Right atrium auricular region (tissue), 2 donors: ENCODE data around the gene GOLGB1. TPM values are rescaled to one million over a fixed set of nuclear protein-coding genes. Genes with fewer than 3 reads are reported as not detected.

Experiments used
- DNase-seq: peaks from one replicate; pipeline ENCODE4 v3.0.0-alpha.2; 2019; ENCODE audit warnings: low spot score
- H3K27ac ChIP-seq, 2 donors: fragments of 200-600 bp; sonication (generic); 1 replicate in 1 of 2; 2 replicates in 1 of 2; pipeline ENCODE4 v1.5.1; 2016 to 2019
- H3K27me3 ChIP-seq, 2 donors: fragments of 200-600 bp; sonication (generic); one replicate each; pipeline versions ENCODE4 v1.5.1 to v1.6.0; 2017 to 2019
- H3K36me3 ChIP-seq: fragments of 200-600 bp; sonication (generic); one replicate; pipeline ENCODE4 v1.5.1; 2016
- H3K4me1 ChIP-seq, 2 donors: fragments of 200-600 bp; sonication (generic); one replicate each; pipeline versions ENCODE4 v1.5.1 to v1.6.0; 2017 to 2019
- H3K4me3 ChIP-seq, 2 donors: fragments of 200-600 bp; sonication (generic); 1 replicate in 1 of 2; 2 replicates in 1 of 2; pipeline ENCODE4 v1.5.1; 2017 to 2019; ENCODE audit warnings: mild to moderate bottlenecking in 1 of 2, moderate library complexity in 1 of 2
- H3K9me3 ChIP-seq, 2 donors: fragments of 200-600 bp; sonication (generic); one replicate each; pipeline ENCODE4 v1.5.1; 2019
- total RNA-seq, 2 donors: library from RNA; depleted of rRNA; stranded (reverse); fragments of >200 nt; gene quantifications; one replicate each; pipeline ENCODE4 v1.1.0, GENCODE V29; 2016
- TF ChIP-seq, protein P1 (sequence below), 2 donors: fragments of 200-600 bp; sonication (generic); IDR thresholded peaks; one replicate each; pipeline ENCODE4 v1.5.1; 2019; ENCODE audit warnings: antibody characterized with exemption in 2 of 2

GOLGB1 gene, protein sequence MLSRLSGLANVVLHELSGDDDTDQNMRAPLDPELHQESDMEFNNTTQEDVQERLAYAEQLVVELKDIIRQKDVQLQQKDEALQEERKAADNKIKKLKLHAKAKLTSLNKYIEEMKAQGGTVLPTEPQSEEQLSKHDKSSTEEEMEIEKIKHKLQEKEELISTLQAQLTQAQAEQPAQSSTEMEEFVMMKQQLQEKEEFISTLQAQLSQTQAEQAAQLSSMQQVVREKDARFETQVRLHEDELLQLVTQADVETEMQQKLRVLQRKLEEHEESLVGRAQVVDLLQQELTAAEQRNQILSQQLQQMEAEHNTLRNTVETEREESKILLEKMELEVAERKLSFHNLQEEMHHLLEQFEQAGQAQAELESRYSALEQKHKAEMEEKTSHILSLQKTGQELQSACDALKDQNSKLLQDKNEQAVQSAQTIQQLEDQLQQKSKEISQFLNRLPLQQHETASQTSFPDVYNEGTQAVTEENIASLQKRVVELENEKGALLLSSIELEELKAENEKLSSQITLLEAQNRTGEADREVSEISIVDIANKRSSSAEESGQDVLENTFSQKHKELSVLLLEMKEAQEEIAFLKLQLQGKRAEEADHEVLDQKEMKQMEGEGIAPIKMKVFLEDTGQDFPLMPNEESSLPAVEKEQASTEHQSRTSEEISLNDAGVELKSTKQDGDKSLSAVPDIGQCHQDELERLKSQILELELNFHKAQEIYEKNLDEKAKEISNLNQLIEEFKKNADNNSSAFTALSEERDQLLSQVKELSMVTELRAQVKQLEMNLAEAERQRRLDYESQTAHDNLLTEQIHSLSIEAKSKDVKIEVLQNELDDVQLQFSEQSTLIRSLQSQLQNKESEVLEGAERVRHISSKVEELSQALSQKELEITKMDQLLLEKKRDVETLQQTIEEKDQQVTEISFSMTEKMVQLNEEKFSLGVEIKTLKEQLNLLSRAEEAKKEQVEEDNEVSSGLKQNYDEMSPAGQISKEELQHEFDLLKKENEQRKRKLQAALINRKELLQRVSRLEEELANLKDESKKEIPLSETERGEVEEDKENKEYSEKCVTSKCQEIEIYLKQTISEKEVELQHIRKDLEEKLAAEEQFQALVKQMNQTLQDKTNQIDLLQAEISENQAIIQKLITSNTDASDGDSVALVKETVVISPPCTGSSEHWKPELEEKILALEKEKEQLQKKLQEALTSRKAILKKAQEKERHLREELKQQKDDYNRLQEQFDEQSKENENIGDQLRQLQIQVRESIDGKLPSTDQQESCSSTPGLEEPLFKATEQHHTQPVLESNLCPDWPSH (N-terminal part only)
- total RNA-seq: 10 to 100 TPM; 44.1 to 49.6 TPM

DNA sequence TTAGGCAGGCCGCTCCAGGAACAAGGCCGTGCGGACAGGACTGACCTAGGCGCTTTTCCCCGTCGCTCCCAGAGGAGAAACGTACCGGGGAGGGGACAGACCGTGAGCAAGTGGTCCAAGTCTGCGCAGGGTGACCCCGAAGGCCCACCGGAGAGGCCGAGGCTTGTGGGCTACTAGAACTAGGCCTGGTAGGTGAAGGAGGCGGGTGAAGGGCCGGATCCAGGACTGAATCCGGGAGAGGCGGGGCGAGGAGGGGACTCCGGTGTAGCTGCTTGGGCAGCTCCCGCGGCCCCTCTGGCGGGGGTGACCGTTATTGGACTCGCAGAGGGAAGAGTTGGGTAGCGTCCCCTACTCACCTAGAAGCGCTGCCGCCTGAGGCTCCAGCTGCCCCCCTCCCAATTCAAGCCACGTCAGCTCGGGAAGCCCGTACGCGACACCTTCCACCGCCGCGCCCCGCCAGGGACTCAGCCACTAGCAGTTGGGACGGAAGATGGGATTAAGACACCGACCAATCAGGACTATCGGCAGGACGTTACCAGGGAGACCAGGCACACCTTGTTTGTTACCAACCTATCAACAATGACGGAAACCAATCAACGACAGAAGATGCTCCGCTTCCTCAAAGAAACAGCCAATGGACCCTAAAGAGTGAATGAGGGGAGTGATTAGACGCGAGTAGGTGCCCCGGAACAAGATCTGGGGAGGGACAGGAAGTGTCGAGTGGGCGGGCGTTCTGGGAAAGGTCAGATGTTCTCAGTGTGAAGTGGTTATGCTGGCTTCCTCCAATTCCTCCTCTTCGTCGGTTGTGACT, at the start of gene GOLGB1:
GOLGB1 (minus strand) TSS at position 466 of the 811 bp plus-strand sequence. CDS start 18,770 bp downstream, outside the sequence.
- Histone ChIP-seq H3K36me3 (no peaks in the 10 kb centered on the region), H3K27me3 (no peaks in the 10 kb centered on the region), H3K4me1 (peaks cover 0 to 41% of the 10 kb centered on the region in 2 donors), H3K9me3 (no peaks in the 10 kb centered on the region), H3K27ac (peak within 1 kb of the TSS; percentile 92 to 95), H3K4me3 (peak within 1 kb of the TSS; percentile 81)
- peak; percentile 99 for DNase-seq
- TF ChIP-seq, protein P1, sequence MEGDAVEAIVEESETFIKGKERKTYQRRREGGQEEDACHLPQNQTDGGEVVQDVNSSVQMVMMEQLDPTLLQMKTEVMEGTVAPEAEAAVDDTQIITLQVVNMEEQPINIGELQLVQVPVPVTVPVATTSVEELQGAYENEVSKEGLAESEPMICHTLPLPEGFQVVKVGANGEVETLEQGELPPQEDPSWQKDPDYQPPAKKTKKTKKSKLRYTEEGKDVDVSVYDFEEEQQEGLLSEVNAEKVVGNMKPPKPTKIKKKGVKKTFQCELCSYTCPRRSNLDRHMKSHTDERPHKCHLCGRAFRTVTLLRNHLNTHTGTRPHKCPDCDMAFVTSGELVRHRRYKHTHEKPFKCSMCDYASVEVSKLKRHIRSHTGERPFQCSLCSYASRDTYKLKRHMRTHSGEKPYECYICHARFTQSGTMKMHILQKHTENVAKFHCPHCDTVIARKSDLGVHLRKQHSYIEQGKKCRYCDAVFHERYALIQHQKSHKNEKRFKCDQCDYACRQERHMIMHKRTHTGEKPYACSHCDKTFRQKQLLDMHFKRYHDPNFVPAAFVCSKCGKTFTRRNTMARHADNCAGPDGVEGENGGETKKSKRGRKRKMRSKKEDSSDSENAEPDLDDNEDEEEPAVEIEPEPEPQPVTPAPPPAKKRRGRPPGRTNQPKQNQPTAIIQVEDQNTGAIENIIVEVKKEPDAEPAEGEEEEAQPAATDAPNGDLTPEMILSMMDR (IDR thresholded peaks at IDR 0.05): no peak

DNA sequence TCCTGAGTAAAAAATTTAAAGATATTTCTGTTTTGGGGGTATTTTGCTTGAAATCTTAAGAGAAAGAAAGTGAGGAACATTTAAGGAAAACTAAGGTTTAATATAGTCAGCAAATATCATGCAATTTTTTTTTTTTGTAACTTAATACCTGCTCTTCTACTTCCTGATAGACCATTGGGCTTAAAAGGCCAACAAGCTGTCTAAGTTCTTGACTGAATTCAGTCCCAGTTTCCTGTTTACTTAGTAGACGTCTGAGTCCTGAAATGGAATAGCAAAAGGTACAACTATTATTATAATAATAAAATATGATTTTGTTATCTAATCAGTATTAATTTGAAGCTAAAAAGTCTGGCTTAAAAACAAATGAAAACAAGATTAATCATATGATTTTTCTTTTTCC, 47.4 kb upstream of the GOLGB1 start:
- no peaks in the 10 kb centered on the region for H3K9me3 ChIP-seq
- DNase-seq: no peak
- H3K27ac ChIP-seq: no peak overlapping the region
- no peaks in the 10 kb centered on the region for H3K4me1 ChIP-seq
- no peaks in the 10 kb centered on the region for H3K27me3 ChIP-seq
- peaks cover 5% of the 10 kb centered on the region for H3K36me3 ChIP-seq
- TF ChIP-seq, protein P1 (IDR thresholded peaks at IDR 0.05): no peak
- no peak overlapping the region for H3K4me3 ChIP-seq

DNA sequence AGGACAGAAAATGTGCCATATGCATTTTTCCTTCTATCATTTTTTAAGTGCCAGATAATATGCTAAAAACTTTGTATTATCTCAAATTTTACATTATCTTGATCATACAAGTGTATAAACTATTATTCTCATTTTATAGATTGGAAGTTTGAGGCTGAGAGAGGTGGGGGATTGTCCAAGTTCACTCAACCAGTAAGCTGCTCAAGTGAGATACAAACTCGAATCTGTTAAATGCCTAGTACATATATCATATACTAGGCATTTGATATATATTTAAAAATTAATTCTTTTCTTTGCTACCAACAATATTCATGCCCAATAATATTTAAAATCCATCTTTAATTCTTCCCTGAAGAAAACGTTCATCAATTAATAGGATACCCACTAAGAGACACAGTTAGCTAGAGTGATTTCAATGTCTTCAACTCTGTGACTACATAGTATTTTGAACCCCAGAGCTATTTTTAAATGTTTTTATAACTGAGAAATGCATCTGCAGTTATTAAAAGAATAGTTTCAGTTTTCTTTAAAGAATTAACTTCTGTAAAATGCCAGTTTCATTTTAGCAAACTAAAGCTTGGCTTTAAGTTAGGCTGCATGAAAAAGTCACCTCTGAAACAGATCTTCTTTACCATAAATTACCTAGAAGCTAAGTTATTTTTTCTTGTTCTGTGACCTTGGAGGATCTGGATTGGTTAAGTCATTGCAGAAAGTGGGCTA, 44.9 kb upstream of the GOLGB1 start:
- DNase-seq: no peak
- Histone ChIP-seq H3K9me3 (no peaks in the 10 kb centered on the region), H3K27ac (no peak overlapping the region), H3K36me3 (peaks cover 9% of the 10 kb centered on the region), H3K4me3 (no peak overlapping the region), H3K4me1 (no peaks in the 10 kb centered on the region), H3K27me3 (no peaks in the 10 kb centered on the region)
- TF ChIP-seq, protein P1 (IDR thresholded peaks at IDR 0.05): no peak

DNA sequence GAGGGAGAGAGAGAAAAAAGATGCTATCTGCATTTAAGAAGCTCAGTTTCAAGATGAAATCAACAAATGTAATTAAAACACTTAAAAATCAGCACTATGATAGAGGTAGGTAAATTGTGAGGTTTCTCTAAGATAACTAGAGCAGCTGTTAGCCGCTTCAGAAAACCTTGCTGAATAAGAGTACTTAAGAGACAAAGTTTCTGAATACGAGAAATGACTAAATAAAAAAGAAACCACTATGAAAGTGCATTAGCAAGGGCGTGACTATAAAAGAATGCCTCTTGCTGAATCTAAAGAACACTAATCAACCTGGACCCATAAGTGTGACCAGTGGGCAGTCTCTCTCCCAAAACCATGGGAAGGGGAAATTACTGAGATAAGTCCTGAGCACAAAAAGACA, 43.5 kb upstream of the GOLGB1 start:
- TF ChIP-seq, protein P1 (IDR thresholded peaks at IDR 0.05): no peak
- Histone ChIP-seq H3K27me3 (no peaks in the 10 kb centered on the region), H3K9me3 (no peaks in the 10 kb centered on the region), H3K4me3 (no peak overlapping the region), H3K36me3 (peaks cover 21% of the 10 kb centered on the region), H3K27ac (no peak overlapping the region), H3K4me1 (no peaks in the 10 kb centered on the region)
- DNase-seq: no peak
